HL-60 (cell line): Measurements from ENCODE around the gene UBTF.

Experiments
- DNase-seq, 2 experiments: peaks; one replicate each; pipeline ENCODE4 v3.0.0-alpha.2; 2010 to 2020; ENCODE audit warnings: low read depth in 1 of 2, low spot score in 1 of 2
- H3K27ac ChIP-seq: fragments of 250-450 bp; sonication (Bioruptor Pico); replicated peaks from 2 replicates; pipeline ENCODE4 v1.5.1; 2020; ENCODE audit warnings: mild to moderate bottlenecking, moderate library complexity
- H3K27me3 ChIP-seq: fragments of 250-450 bp; sonication (Bioruptor Pico); 2 replicates; pipeline ENCODE4 v1.5.1; 2021; ENCODE audit warnings: mild to moderate bottlenecking, moderate library complexity; ENCODE audit not compliant: insufficient read depth, poor library complexity, severe bottlenecking
- H3K4me3 ChIP-seq: replicated peaks from 2 replicates; pipeline ENCODE4 v1.5.1; 2011; ENCODE audit warnings: mild to moderate bottlenecking, control low read depth, low read length; ENCODE audit not compliant: insufficient read depth
- GABPA ChIP-seq: IDR thresholded peaks from 2 replicates; pipeline ENCODE4 v1.6.1; 2012; ENCODE audit warnings: low read depth
- POLR2AphosphoS5 ChIP-seq: IDR thresholded peaks from 2 replicates; pipeline ENCODE4 v1.6.1; 2012; ENCODE audit warnings: low read depth
- SPI1 ChIP-seq: IDR thresholded peaks from 2 replicates; pipeline ENCODE4 v1.6.1; 2012; ENCODE audit warnings: low read depth, mild to moderate bottlenecking, borderline replicate concordance
- TF ChIP-seq, protein P1 (sequence below): IDR thresholded peaks from one replicate; pipeline ENCODE4 v1.5.1; 2011; ENCODE audit warnings: low read length, control low read depth, inconsistent platforms; ENCODE audit not compliant: insufficient read depth
- TF ChIP-seq, protein P2 (sequence below): IDR thresholded peaks from 2 replicates; pipeline ENCODE4 v1.6.1; 2012; ENCODE audit warnings: low read depth; ENCODE audit not compliant: insufficient replicate concordance

The UBTF gene

DNA sequence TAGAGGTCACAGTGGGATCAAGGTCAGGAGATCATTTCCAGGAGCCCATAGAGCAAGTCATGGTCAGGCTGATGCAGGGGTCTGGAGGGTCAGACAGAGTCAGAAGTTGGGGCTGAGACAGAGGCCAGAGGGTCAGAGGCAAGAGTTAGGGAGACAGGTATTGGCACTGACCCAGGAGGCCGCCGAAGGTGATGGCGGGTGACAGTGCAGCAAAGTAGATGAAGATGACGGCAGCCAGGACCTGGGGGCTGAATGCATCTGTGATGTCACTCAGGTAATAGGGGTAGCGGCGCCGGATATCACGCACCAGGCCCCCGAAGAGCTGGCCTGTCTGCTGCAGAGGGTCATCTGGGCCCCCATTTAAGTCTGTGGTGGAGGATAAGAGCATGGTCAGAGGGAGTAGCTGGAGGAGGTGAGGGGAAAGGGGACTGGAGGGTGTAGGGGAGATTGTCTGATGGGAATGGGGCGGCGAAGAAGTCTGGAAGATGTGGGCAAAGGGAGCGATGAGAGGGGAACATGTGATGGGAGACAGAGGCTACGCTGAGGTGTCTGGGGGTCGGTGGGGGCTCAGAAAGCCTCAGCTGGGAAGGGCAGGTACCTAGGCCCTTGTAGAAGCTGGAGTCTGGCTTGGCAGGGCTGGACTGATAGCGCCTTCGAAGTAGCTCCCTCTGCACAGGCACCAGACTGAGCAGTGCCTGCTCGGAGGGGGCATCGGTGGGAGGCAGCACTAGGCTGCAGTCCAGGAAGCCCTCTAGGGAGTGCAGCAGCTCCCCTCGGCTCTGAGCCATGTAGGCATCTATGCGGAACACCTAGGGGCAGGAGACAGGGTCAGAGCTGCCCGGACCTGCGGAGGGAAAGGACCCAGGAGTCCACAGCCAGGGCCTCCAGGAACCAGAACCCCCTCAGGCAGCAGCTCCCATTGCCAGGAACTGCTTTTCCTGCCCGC is 38.6 kb upstream of the UBTF start:
- no peak for DNase-seq
- no peak overlapping the region for H3K4me3 ChIP-seq
- no peak for TF ChIP-seq POLR2AphosphoS5
- TF ChIP-seq, protein P1, sequence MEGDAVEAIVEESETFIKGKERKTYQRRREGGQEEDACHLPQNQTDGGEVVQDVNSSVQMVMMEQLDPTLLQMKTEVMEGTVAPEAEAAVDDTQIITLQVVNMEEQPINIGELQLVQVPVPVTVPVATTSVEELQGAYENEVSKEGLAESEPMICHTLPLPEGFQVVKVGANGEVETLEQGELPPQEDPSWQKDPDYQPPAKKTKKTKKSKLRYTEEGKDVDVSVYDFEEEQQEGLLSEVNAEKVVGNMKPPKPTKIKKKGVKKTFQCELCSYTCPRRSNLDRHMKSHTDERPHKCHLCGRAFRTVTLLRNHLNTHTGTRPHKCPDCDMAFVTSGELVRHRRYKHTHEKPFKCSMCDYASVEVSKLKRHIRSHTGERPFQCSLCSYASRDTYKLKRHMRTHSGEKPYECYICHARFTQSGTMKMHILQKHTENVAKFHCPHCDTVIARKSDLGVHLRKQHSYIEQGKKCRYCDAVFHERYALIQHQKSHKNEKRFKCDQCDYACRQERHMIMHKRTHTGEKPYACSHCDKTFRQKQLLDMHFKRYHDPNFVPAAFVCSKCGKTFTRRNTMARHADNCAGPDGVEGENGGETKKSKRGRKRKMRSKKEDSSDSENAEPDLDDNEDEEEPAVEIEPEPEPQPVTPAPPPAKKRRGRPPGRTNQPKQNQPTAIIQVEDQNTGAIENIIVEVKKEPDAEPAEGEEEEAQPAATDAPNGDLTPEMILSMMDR = no peak
- TF ChIP-seq GABPA = no peak
- no peak for TF ChIP-seq SPI1
- TF ChIP-seq, protein P2, sequence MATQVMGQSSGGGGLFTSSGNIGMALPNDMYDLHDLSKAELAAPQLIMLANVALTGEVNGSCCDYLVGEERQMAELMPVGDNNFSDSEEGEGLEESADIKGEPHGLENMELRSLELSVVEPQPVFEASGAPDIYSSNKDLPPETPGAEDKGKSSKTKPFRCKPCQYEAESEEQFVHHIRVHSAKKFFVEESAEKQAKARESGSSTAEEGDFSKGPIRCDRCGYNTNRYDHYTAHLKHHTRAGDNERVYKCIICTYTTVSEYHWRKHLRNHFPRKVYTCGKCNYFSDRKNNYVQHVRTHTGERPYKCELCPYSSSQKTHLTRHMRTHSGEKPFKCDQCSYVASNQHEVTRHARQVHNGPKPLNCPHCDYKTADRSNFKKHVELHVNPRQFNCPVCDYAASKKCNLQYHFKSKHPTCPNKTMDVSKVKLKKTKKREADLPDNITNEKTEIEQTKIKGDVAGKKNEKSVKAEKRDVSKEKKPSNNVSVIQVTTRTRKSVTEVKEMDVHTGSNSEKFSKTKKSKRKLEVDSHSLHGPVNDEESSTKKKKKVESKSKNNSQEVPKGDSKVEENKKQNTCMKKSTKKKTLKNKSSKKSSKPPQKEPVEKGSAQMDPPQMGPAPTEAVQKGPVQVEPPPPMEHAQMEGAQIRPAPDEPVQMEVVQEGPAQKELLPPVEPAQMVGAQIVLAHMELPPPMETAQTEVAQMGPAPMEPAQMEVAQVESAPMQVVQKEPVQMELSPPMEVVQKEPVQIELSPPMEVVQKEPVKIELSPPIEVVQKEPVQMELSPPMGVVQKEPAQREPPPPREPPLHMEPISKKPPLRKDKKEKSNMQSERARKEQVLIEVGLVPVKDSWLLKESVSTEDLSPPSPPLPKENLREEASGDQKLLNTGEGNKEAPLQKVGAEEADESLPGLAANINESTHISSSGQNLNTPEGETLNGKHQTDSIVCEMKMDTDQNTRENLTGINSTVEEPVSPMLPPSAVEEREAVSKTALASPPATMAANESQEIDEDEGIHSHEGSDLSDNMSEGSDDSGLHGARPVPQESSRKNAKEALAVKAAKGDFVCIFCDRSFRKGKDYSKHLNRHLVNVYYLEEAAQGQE = no peak
- no peaks in the 10 kb centered on the region for H3K27me3 ChIP-seq
- no peak overlapping the region for H3K27ac ChIP-seq

DNA sequence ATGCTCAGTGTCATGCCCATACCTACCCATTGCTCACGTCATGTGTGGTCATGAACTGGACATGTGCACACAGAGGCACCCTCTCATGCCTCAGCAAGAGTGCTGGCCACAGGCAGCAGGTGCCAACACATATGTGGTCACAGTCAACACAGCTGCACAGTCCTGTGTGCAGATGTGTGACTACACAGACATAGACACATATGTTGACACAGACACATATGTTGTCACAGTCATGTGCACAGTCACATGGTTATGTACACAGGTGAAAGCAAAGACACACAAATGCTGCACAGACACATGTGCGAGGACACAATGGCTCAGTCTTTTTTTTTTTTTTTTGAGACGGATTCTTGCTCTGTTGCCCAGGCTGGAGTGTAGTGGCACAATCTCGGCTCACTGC is 37.2 kb upstream of the UBTF start:
- no peak overlapping the region for H3K27ac ChIP-seq
- TF ChIP-seq POLR2AphosphoS5 (no peak), GABPA (no peak), SPI1 (no peak)
- TF ChIP-seq, protein P2 = no peak
- TF ChIP-seq, protein P1 = no peak
- no peak for DNase-seq
- H3K27me3 ChIP-seq = no peaks in the 10 kb centered on the region
- H3K4me3 ChIP-seq = no peak overlapping the region

- no peak for DNase-seq
- Histone ChIP-seq H3K27ac (no peak overlapping the region), H3K27me3 (no peaks in the 10 kb centered on the region), H3K4me3 (no peak overlapping the region)
- TF ChIP-seq, protein P1 = no peak
- TF ChIP-seq SPI1 (no peak), POLR2AphosphoS5 (no peak), GABPA (no peak)
- TF ChIP-seq, protein P2 = no peak
These were observed 36.4 kb upstream of the UBTF start for GRCh38 chr17:44255915-44256314.
